ENCODE measurements around the gene AGPAT3.

AGPAT3 gene

DNA sequence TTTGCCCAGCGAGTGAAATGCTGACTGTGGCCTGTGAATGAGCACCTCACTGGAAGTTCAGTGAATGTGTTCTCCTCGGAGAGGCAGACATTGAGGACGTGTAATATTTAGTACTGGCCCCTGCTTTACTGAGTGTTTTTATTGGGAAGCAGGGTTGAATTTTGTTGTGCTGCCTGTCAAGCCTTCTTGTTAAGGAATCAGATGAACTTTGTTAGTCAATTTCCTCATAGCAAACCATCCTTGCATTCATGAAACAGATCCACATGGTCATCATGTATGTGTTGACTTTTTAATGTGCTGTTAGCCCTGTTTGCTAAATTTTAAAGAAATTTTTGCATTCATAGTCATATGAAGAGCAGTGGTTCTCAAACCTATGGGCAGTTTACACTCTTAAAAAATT is 47.9 kb downstream of the AGPAT3 start:
- in situ Hi-C loops (cut with MboI; ENCODE audit: low sequenced_read_pairs, unreplicated experiment): no loop called here
- TF ChIP-seq CTCF (IDR thresholded peaks at IDR 0.05; ENCODE audit: borderline replicate concordance, control extremely low read depth, extremely low read depth, insufficient read depth, missing control alignments): no peak
- no peak for DNase-seq (ENCODE audit: low spot score)

GRCh38 chr21:43913928-43914327 is 48.9 kb downstream of the AGPAT3 start:
- in situ Hi-C loops (cut with MboI; ENCODE audit: low sequenced_read_pairs, unreplicated experiment): no loop called here
- no peak for DNase-seq (ENCODE audit: low spot score)
- TF ChIP-seq CTCF (IDR thresholded peaks at IDR 0.05; ENCODE audit: borderline replicate concordance, control extremely low read depth, extremely low read depth, insufficient read depth, missing control alignments): no peak

DNA sequence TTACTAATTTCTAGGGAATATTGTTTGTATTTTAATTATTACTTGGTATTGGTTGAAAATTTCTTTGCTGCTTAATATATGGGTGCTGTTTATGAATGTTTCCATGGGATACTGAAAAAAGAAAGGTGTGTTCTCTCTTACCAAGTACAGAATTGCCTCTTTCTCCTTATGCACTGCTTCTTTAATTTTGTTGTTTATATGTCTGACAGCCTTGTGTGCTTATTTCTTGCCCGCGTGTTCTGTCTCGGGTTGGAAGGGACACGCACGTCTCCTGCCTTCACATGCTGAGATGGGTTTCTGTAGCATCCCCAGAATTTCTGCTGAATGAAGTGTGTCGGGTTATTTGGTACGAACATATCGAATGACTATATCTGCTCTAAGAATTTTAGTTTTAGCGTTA is 51.1 kb downstream of the AGPAT3 start:
- in situ Hi-C loops (cut with MboI; ENCODE audit: low sequenced_read_pairs, unreplicated experiment): no loop called here
- no peak for TF ChIP-seq CTCF (IDR thresholded peaks at IDR 0.05; ENCODE audit: borderline replicate concordance, control extremely low read depth, extremely low read depth, insufficient read depth, missing control alignments)
- no peak for DNase-seq (ENCODE audit: low spot score)

DNA sequence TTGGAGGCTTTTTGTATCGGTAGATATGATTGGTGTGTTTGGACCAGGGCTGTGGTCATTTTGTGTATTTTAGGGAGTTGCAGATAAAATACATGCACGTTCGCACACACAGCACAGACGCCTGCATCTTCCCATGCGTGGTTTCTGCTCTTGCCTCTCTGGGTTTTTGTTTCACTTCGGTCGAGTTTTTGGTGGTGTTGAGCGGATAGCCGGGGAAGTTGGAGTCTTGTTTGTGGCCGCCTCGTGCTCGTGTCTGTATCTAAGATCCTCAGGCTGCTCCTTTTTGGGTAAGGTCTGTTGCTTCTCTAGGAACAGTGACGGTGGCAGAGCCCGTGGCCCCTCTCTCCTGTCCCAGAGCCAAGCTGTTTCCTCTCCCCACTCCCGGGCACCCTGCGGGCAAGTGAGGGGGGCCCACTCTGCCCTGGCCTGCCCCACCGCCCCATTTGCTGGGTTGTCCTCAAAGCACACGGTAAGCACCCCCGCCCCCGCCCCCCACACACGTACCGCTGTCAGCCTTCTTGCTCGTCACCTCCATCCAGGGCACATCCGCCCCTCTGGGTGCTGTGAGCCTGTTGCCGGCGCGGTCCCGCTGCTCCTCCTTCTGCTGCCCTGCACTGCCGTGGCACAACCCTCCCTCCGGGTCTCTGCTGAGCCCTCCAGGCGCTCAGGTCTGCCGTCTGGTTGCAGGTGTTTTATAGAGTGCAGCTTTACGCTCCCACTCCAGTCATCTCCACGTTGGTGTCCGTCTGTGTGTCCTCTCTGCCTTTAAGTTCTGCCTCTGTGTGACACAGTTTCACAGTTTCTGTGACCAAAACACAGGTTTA is 51.9 kb downstream of the AGPAT3 start:
- in situ Hi-C loops (cut with MboI; ENCODE audit: low sequenced_read_pairs, unreplicated experiment): no loop called here
- DNase-seq (ENCODE audit: low spot score): peak; percentile 84
- no peak for TF ChIP-seq CTCF (IDR thresholded peaks at IDR 0.05; ENCODE audit: borderline replicate concordance, control extremely low read depth, extremely low read depth, insufficient read depth, missing control alignments)

GRCh38 chr21:43917515-43918384 is 52.7 kb downstream of the AGPAT3 start:
- in situ Hi-C loops (cut with MboI; ENCODE audit: low sequenced_read_pairs, unreplicated experiment): no loop called here
- TF ChIP-seq CTCF (IDR thresholded peaks at IDR 0.05; ENCODE audit: borderline replicate concordance, control extremely low read depth, extremely low read depth, insufficient read depth, missing control alignments): peak; percentile 46
- DNase-seq (ENCODE audit: low spot score): peak; percentile 70

- in situ Hi-C loops (cut with MboI; ENCODE audit: low sequenced_read_pairs, unreplicated experiment): no loop called here
These were observed 53.4 kb downstream of the AGPAT3 start for GRCh38 chr21:43918385-43918947.

More at GRCh38 chr21:43918385-43918947, 53.4 kb downstream of the AGPAT3 start:
- DNase-seq (ENCODE audit: low spot score): no peak
- no peak for TF ChIP-seq CTCF (IDR thresholded peaks at IDR 0.05; ENCODE audit: borderline replicate concordance, control extremely low read depth, extremely low read depth, insufficient read depth, missing control alignments)

Measured in GM13976 (cell line).